Peyer's patch (tissue), 4 donors: ENCODE measurements around the gene CD83.

ENCODE experiments used
- CTCF ChIP-seq, 6 experiments: fragments of 450-650 bp in 4 of 6; fragments of 200-600 bp in 2 of 6; sonication (generic) in 1 of 6; IDR thresholded peaks; one replicate each; pipeline ENCODE4 v1.5.1; 2017 to 2019; ENCODE audit warnings: antibody characterized with exemption in 6 of 6, mild to moderate bottlenecking in 3 of 6, moderate library complexity in 1 of 6
- POLR2A ChIP-seq, 2 donors: fragments of 450-650 bp; IDR thresholded peaks; one replicate each; pipeline ENCODE4 v1.5.1; 2017; ENCODE audit warnings: antibody characterized with exemption in 2 of 2, mild to moderate bottlenecking in 2 of 2, moderate library complexity in 2 of 2

- TF ChIP-seq CTCF (IDR thresholded peaks at IDR 0.05) (no peak), POLR2A (IDR thresholded peaks at IDR 0.05) (no peak)
These were observed 30.9 kb upstream of the CD83 start for GRCh38 chr6:14086701-14087100.
